HEK293T (cell line): ENCODE results near the gene MLN.
A peak's percentile ranks its signal among the peaks of the same experiment; 100 is the strongest.

Source experiments
- CTCF ChIA-PET: fragments of 350-600 bp; formaldehyde crosslinking; extraction: SDS; loops from one replicate; lab custom pipeline; 2021; ENCODE audit warnings: antibody characterized with exemption, inconsistent platforms; lab: Yijun Ruan, JAX
- POLR2A ChIA-PET: fragments of 350-600 bp; formaldehyde crosslinking; extraction: SDS; loops from one replicate; lab custom pipeline; 2020; ENCODE audit warnings: antibody characterized with exemption, inconsistent platforms; lab: Yijun Ruan, JAX
- DNase-seq: peaks from one replicate; pipeline ENCODE4 v3.0.0; 2012; ENCODE audit warnings: mixed read lengths; ENCODE audit errors: extremely low spot score
- ARNT ChIP-seq: fragments of 450-650 bp; IDR thresholded peaks from 2 replicates; pipeline ENCODE4 v1.6.1; 2017; ENCODE audit warnings: mild to moderate bottlenecking
- BHLHE40 ChIP-seq: fragments of 450-650 bp; IDR thresholded peaks from 2 replicates; pipeline ENCODE4 v1.6.1; 2016; ENCODE audit warnings: mild to moderate bottlenecking, moderate library complexity, borderline replicate concordance
- CTBP1 ChIP-seq: fragments of 450-650 bp; IDR thresholded peaks from 2 replicates; pipeline ENCODE4 v1.6.1; 2016; ENCODE audit warnings: borderline replicate concordance
- ELF4 ChIP-seq: fragments of 450-650 bp; IDR thresholded peaks from 2 replicates; pipeline ENCODE4 v1.6.1; 2017; ENCODE audit warnings: antibody characterized with exemption
- FOXA1 ChIP-seq: fragments of 450-650 bp; IDR thresholded peaks from 2 replicates; pipeline ENCODE4 v1.6.1; 2016; ENCODE audit warnings: mild to moderate bottlenecking
- FOXK2 ChIP-seq: fragments of 450-650 bp; IDR thresholded peaks from 2 replicates; pipeline ENCODE4 v1.6.1; 2016; ENCODE audit warnings: mild to moderate bottlenecking
- FOXM1 ChIP-seq: fragments of 450-650 bp; IDR thresholded peaks from 2 replicates; pipeline ENCODE4 v1.6.1; 2017; ENCODE audit warnings: mild to moderate bottlenecking, borderline replicate concordance
- HDGF ChIP-seq: fragments of 450-650 bp; IDR thresholded peaks from 2 replicates; pipeline ENCODE4 v1.6.1; 2017; ENCODE audit warnings: antibody characterized with exemption, borderline replicate concordance
- L3MBTL2 ChIP-seq: fragments of 450-650 bp; conservative IDR thresholded peaks from 2 replicates; pipeline ENCODE4 v1.6.1; 2016; ENCODE audit warnings: mild to moderate bottlenecking
- LEF1 ChIP-seq: fragments of 450-650 bp; IDR thresholded peaks from 2 replicates; pipeline ENCODE4 v1.6.1; 2017; ENCODE audit warnings: mild to moderate bottlenecking, borderline replicate concordance
- NFRKB ChIP-seq: fragments of 450-650 bp; IDR thresholded peaks from 2 replicates; pipeline ENCODE4 v1.6.1; 2016; ENCODE audit warnings: mild to moderate bottlenecking, moderate library complexity
- PKNOX1 ChIP-seq: fragments of 450-650 bp; IDR thresholded peaks from 2 replicates; pipeline ENCODE4 v1.6.1; 2016
- SP1 ChIP-seq: fragments of 450-650 bp; IDR thresholded peaks from 2 replicates; pipeline ENCODE4 v1.6.1; 2017
- SUZ12 ChIP-seq: fragments of 450-650 bp; IDR thresholded peaks from 2 replicates; pipeline ENCODE4 v1.6.1; 2016; ENCODE audit warnings: mild to moderate bottlenecking
- TARDBP ChIP-seq: fragments of 450-650 bp; IDR thresholded peaks from 2 replicates; pipeline ENCODE4 v1.6.1; 2016
- ZNF384 ChIP-seq: fragments of 450-650 bp; IDR thresholded peaks from 2 replicates; pipeline ENCODE4 v1.6.1; 2016

The MLN gene

GRCh38 chr6:33770124-33770832 lies 33.5 kb downstream of the MLN start:
- no peak for TF ChIP-seq FOXM1
- no peak for TF ChIP-seq ARNT
- TF ChIP-seq PKNOX1, result no peak
- no peak for TF ChIP-seq FOXA1
- DNase-seq, result no peak
- ChIA-PET CTCF (interaction anchor here (0.6 to 4.7 kb wide), 8 partner anchors 10 to 258 kb away, joined by 3 to 26 read pairs (median 4); partner anchors contain the start of gene UQCC2), POLR2A (interaction anchor here (0.9 to 4.7 kb wide), 3 partner anchors 18 to 59 kb away, joined by 4 to 19 read pairs (median 13); partner anchors contain the start of genes LEMD2 and UQCC2)

- no peak for TF ChIP-seq ZNF384
- TF ChIP-seq ELF4, result no peak
- CTCF ChIA-PET, result interaction anchor here (1.3 to 4.7 kb wide), 3 partner anchors 25 to 259 kb away, joined by 5 to 26 read pairs (median 7); partner anchors contain the start of gene UQCC2
- no peak for DNase-seq
- POLR2A ChIA-PET, result interaction anchor here (0.9 kb wide), 1 partner anchor 58 kb away, joined by 4 read pairs; the partner anchor contains the start of gene UQCC2
These were observed 34.5 kb downstream of the MLN start for GRCh38 chr6:33769248-33769821.

GRCh38 chr6:33768644-33769120 lies 35.1 kb downstream of the MLN start:
- ChIA-PET CTCF (interaction anchor here (1.0 to 4.7 kb wide), 4 partner anchors 23 to 387 kb away, joined by 3 to 26 read pairs (median 6); partner anchors contain the start of gene IP6K3), POLR2A (no interaction called here)
- no peak for TF ChIP-seq PKNOX1
- no peak for TF ChIP-seq FOXA1
- no peak for TF ChIP-seq FOXK2
- TF ChIP-seq NFRKB, result no peak
- no peak for TF ChIP-seq BHLHE40
- TF ChIP-seq CTBP1, result no peak
- no peak for TF ChIP-seq FOXM1
- no peak for TF ChIP-seq HDGF
- TF ChIP-seq ELF4, result no peak
- TF ChIP-seq ARNT, result no peak
- TF ChIP-seq SUZ12, result no peak
- no peak for TF ChIP-seq L3MBTL2
- no peak for TF ChIP-seq LEF1
- no peak for TF ChIP-seq SP1
- TF ChIP-seq TARDBP, result no peak
- TF ChIP-seq ZNF384, result no peak

GRCh38 chr6:33766921-33767907 lies 36.6 kb downstream of the MLN start:
- DNase-seq, result no peak
- TF ChIP-seq SP1 (no peak), TARDBP (no peak), ARNT (no peak), ZNF384 (no peak), PKNOX1 (no peak), ELF4 (no peak), CTBP1 (no peak), LEF1 (no peak), BHLHE40 (no peak), FOXK2 (no peak), FOXA1 (no peak), SUZ12 (no peak)
- CTCF ChIA-PET, result interaction anchor here (0.7 to 1.4 kb wide), 6 partner anchors 20 to 389 kb away, joined by 3 to 6 read pairs (median 3); partner anchors contain the start of gene IP6K3
- POLR2A ChIA-PET, result no interaction called here

More at GRCh38 chr6:33768644-33769120, 35.1 kb downstream of the MLN start:
- peak; percentile 83 for DNase-seq

- ChIA-PET CTCF (no interaction called here), POLR2A (no interaction called here)
- DNase-seq, result no peak
- TF ChIP-seq ELF4 (no peak), L3MBTL2 (no peak), FOXA1 (no peak), NFRKB (no peak), CTBP1 (no peak)
These were observed 38.4 kb downstream of the MLN start for GRCh38 chr6:33765368-33765767.
